Raji (cell line): Measurements from ENCODE around the gene SNX15.

ENCODE experiments used
- POLR2A ChIP-seq: IDR thresholded peaks from 2 replicates; pipeline ENCODE4 v1.6.1; 2011; ENCODE audit warnings: low read depth, low read length, control low read depth; ENCODE audit not compliant: insufficient read depth

SNX15 gene

GRCh38 chr11:65013130-65013887 lies 13.9 kb upstream of the SNX15 start:
- TF ChIP-seq POLR2A: no peak

- peak; percentile 45 for TF ChIP-seq POLR2A
Measured at GRCh38 chr11:65013888-65014725, 13.1 kb upstream of the SNX15 start, which contains the start of gene ARL2. TSS of gene ARL2 (plus strand) at chr11:65014160. CDS start at chr11:65014208, 48 bp downstream.

- no peak for TF ChIP-seq POLR2A
Measured at GRCh38 chr11:65014726-65015227, 12.5 kb upstream of the SNX15 start.

GRCh38 chr11:65016705-65017104 lies 10.5 kb upstream of the SNX15 start:
- no peak for TF ChIP-seq POLR2A

- no peak for TF ChIP-seq POLR2A
Measured at GRCh38 chr11:65017937-65018336, 9.3 kb upstream of the SNX15 start.

GRCh38 chr11:65019824-65020223 lies 7.4 kb upstream of the SNX15 start:
- no peak for TF ChIP-seq POLR2A

GRCh38 chr11:65021003-65021402 lies 6.2 kb upstream of the SNX15 start:
- TF ChIP-seq POLR2A: no peak

- no peak for TF ChIP-seq POLR2A
Measured at GRCh38 chr11:65021509-65021908, 5.7 kb upstream of the SNX15 start.

GRCh38 chr11:65026810-65027209 lies 429 bp upstream of the SNX15 start:
- no peak for TF ChIP-seq POLR2A

- no peak for TF ChIP-seq POLR2A
Measured at GRCh38 chr11:65032216-65032615, 5.0 kb downstream of the SNX15 start.

- TF ChIP-seq POLR2A: no peak
Measured at GRCh38 chr11:65034423-65034822, 7.2 kb downstream of the SNX15 start.

- no peak for TF ChIP-seq POLR2A
Measured at GRCh38 chr11:65035579-65035978, 8.3 kb downstream of the SNX15 start.

GRCh38 chr11:65036931-65037330 lies 9.7 kb downstream of the SNX15 start:
- TF ChIP-seq POLR2A: no peak

GRCh38 chr11:65040520-65040846 lies 13.2 kb downstream of the SNX15 start:
- TF ChIP-seq POLR2A: no peak

- TF ChIP-seq POLR2A: peak; percentile 76
Measured at GRCh38 chr11:65040847-65041622, 13.8 kb downstream of the SNX15 start, which contains the start of gene SAC3D1. TSS of gene SAC3D1 (plus strand) at chr11:65041210. CDS start at chr11:65041293, 83 bp downstream.
